Muscle of leg (tissue), 11 donors: ENCODE data around the gene ST13. TPM values are rescaled to one million over a fixed set of nuclear protein-coding genes. Genes with fewer than 3 reads are reported as not detected.
A peak's percentile ranks its signal among the peaks of the same experiment; 100 is the strongest.
"Not testable (repeated sequence)": the region's sequence is repeated elsewhere in the genome, so short reads cannot be mapped to it uniquely, and the experiment has no call there.

ENCODE experiments used
- DNase-seq: peaks from one replicate; pipeline ENCODE4 v3.0.0; 2013
- H3K27ac ChIP-seq: one replicate; pipeline ENCODE4 v1.5.1; 2013; ENCODE audit warnings: mild to moderate bottlenecking, low read length, control low read depth
- H3K27me3 ChIP-seq: one replicate; pipeline ENCODE4 v1.6.1; 2013; ENCODE audit warnings: low read length; ENCODE audit not compliant: control insufficient read depth, insufficient read depth
- H3K36me3 ChIP-seq: one replicate; pipeline ENCODE4 v1.6.1; 2013; ENCODE audit warnings: low read length; ENCODE audit not compliant: control insufficient read depth, insufficient read depth
- H3K4me1 ChIP-seq: one replicate; pipeline ENCODE4 v1.6.1; 2013; ENCODE audit warnings: low read length; ENCODE audit not compliant: control insufficient read depth, insufficient read depth
- H3K4me3 ChIP-seq: one replicate; pipeline ENCODE4 v1.5.1; 2013; ENCODE audit warnings: low read length, control low read depth
- H3K9me3 ChIP-seq: replicated peaks from 2 replicates; pipeline ENCODE4 v1.6.1; 2013; ENCODE audit warnings: low read depth, low read length; ENCODE audit not compliant: control insufficient read depth
- WGBS: methylation state at CpG from one replicate; pipeline ENCODE4 v1.1.5; 2013; ENCODE audit warnings: missing lambda C conversion rate; ENCODE audit not compliant: insufficient coverage; 5-methylcytosine and 5-hydroxymethylcytosine counted together
- polyA plus RNA-seq, 8 donors: library from polyadenylated mRNA; unstranded; fragments of 120-200 nt; gene quantifications; one replicate each; pipeline versions ENCODE4 v1.2.1 to v1.2.3, GENCODE V29; 2013; ENCODE audit warnings: inconsistent platforms in 1 of 8, low replicate concordance in 1 of 8; ENCODE audit not compliant: insufficient read length in 8 of 8, insufficient read depth in 1 of 8
- total RNA-seq: library from RNA; stranded (reverse); fragments of 120-200 nt; gene quantifications from one replicate; pipeline ENCODE4 v1.2.4, GENCODE V29; 2013

ST13 gene
- total and polyA plus RNA-seq, 9 donors, result 347 to 484 (median 433) TPM

DNA sequence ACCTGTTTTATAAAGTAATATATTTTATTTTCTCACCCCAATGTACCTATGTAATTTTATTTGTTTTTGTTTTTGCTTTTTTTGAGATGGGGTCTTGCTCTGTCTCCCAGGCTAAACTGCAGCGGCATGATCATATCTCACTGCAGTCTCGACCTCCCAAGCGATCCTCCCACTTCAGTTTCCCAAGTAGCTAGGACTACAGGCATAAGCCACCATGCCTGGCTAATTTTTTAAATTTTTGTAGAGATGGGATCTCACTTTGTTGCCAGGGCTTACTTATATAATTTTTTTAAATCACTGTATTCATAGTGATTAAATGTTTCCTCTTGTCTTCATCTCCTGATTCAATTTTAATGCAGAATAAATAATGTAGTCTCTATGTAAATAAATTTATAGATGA lies 18.7 kb upstream of the ST13 start:
- no peak overlapping the region for H3K4me3 ChIP-seq
- H3K27me3 ChIP-seq, result no peaks in the 10 kb centered on the region
- no peaks in the 10 kb centered on the region for H3K9me3 ChIP-seq
- no peak overlapping the region for H3K27ac ChIP-seq
- no peaks in the 10 kb centered on the region for H3K4me1 ChIP-seq
- H3K36me3 ChIP-seq, result peaks cover 18% of the 10 kb centered on the region
- WGBS, result no CpG with 5 or more reads among the region's 3 CpGs
- DNase-seq, result no peak

DNA sequence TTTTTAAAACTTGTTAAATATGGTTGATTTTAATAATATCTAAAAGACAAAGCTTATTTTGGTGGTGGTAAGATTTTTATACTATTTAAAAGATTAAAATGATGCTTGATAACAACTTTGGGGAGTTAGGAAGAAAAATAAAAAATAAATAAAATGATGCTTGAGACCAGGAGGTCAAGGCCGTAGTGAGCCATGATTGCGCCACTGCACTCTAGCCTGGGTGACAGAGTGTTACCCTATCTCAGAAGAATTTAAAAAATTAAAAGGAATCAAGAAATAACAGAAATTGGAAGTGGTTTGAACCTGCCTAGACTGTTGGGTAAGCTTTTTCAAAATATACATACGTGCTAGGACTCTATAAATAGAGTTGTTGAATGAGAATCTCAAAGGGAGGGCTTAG lies 17.6 kb upstream of the ST13 start:
- Histone ChIP-seq H3K4me1 (no peaks in the 10 kb centered on the region), H3K36me3 (peaks cover 17% of the 10 kb centered on the region), H3K27me3 (no peaks in the 10 kb centered on the region), H3K4me3 (no peak overlapping the region), H3K27ac (no peak overlapping the region), H3K9me3 (no peaks in the 10 kb centered on the region)
- DNase-seq, result no peak
- WGBS, result 100% methylated on average over 2 of the region's 3 CpGs

DNA sequence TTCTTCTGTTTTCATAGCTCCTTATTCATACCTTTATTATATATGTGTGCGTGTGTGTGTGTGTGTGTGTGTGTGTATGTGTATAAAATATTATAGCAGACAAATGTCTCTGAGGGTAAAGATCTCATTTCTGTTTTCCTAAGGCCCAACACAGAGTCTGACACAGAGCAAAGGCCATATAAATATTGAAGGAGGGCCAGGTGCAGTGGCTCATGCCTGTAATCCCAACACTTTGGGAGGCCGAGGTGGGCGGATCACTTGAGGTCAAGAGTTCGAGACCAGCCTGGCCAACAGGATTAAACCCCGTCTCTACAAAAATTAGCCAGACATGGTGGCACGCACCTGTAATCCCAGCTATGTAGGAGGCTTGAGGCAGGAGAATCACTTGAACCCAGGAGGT lies 11.9 kb upstream of the ST13 start:
- not testable (repeated sequence) for DNase-seq, H3K4me1 ChIP-seq, H3K4me3 ChIP-seq, H3K9me3 ChIP-seq, H3K27me3 ChIP-seq, H3K27ac ChIP-seq
- WGBS, result 100% methylated on average over 4 of the region's 6 CpGs
- peaks cover 14% of the 10 kb centered on the region for H3K36me3 ChIP-seq

DNA sequence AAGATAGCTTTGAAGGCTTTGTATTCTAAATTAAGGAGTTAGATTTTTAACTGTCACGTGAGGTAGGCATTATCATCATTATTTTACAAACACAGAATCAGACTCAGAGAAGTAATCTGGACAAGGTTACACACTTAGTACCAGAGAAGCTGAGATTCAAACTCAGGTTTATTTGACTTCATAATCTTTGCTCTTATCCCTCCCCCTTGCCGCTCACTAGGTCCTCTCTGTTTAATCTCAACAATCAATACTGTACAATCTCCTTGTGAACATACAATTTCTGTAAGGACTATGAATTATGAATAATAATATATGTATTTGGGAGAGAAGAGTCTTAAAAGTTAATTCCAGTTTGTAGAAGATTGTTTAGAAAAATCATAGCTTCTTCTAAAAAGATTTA lies 10.7 kb upstream of the ST13 start:
- Histone ChIP-seq H3K27me3 (no peaks in the 10 kb centered on the region), H3K27ac (no peak overlapping the region), H3K36me3 (peaks cover 16% of the 10 kb centered on the region), H3K4me1 (no peaks in the 10 kb centered on the region), H3K4me3 (no peak overlapping the region), H3K9me3 (no peaks in the 10 kb centered on the region)
- no CpG with 5 or more reads among the region's 2 CpGs for WGBS
- no peak for DNase-seq

DNA sequence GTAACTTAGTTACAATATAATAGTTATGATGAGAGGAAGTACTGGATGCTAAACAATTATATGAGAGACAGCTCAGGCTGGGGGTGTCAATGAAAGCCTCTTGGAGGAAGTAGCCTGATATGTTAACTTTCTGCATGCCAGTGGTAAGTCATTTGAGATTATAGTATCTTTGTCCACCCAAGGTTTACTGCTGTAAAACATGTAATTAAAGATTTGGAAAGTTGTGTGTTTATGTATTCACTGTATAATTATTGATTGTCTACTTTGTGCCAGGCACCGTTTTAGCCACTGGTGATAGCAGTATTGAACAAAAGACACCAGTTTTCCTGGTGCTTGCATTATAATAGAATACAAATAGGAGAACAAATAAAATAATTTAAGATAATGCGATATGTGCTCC lies 6.1 kb upstream of the ST13 start:
- no peaks in the 10 kb centered on the region for H3K9me3 ChIP-seq
- no peaks in the 10 kb centered on the region for H3K27me3 ChIP-seq
- no peak overlapping the region for H3K27ac ChIP-seq
- no peak overlapping the region for H3K4me3 ChIP-seq
- DNase-seq, result no peak
- 100% methylated on average over 1 of the region's 2 CpGs for whole genome bisulfite sequencing
- H3K4me1 ChIP-seq, result peaks cover 5% of the 10 kb centered on the region
- peaks cover 9% of the 10 kb centered on the region for H3K36me3 ChIP-seq

DNA sequence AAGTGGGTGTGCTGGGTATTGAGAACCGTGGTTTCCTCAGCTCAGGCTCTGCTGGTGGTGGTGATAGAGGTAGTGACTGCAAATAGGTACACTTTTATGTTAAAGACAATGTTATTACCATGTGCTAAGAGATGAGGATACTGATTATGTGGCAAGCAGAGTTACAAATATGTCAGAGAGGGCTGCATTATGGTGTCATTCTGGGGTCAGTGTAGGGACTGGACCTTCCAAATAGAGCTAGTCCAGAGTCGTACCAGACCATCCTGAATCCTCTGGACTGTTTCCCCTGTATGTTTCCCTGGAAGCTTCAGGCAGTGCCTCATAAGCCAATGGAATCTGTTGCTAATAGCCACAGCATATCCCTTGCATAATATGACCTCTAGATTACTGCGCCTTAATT lies 5.6 kb upstream of the ST13 start, which contains the start of gene DNAJB7:
TSS of gene DNAJB7 (minus strand) at position 101 of the 400 bp plus-strand sequence. CDS start 119 bp downstream, outside the sequence.
- Histone ChIP-seq H3K4me1 (peaks cover 5% of the 10 kb centered on the region), H3K9me3 (no peaks in the 10 kb centered on the region), H3K36me3 (peaks cover 9% of the 10 kb centered on the region), H3K27me3 (no peaks in the 10 kb centered on the region), H3K4me3 (no peak within 1 kb of the TSS), H3K27ac (no peak within 1 kb of the TSS)
- WGBS, result 93% methylated on average over 2 of the region's 3 CpGs
- DNase-seq, result no peak

DNA sequence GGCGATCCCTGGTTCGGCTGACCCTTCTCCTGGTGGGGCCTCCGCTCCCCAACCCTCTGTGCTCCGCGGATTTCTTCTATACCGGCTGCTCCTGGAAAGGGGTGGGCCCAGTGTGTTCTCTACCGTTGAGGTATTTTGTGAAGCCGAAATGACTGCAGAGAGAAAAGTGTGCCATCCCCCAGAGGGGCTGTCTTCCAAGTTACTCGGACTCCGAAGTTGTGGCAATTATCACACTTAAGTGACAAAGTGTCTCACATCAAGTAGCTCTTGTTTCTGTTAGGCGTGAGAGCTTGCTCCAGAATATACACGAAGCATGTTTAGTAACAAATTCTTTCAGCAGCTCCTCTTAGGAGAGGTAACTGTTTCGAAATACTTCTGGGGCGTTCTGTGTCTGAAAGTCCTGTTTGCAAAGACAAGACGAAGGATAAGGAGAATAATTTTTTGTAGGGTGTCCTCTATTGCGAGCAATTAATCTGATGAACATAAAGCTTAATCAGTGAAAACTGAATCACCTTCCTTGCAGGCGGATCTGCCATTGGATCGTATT lies 943 bp upstream of the ST13 start:
- H3K9me3 ChIP-seq, result no peaks in the 10 kb centered on the region
- 0% methylated on average over 2 of the region's 18 CpGs for WGBS
- no peaks in the 10 kb centered on the region for H3K27me3 ChIP-seq
- peaks cover 14% of the 10 kb centered on the region for H3K4me1 ChIP-seq
- DNase-seq, result no peak
- peak overlapping the region; percentile 79 for H3K4me3 ChIP-seq
- peaks cover 7% of the 10 kb centered on the region for H3K36me3 ChIP-seq
- peak overlapping the region; percentile 99 for H3K27ac ChIP-seq

DNA sequence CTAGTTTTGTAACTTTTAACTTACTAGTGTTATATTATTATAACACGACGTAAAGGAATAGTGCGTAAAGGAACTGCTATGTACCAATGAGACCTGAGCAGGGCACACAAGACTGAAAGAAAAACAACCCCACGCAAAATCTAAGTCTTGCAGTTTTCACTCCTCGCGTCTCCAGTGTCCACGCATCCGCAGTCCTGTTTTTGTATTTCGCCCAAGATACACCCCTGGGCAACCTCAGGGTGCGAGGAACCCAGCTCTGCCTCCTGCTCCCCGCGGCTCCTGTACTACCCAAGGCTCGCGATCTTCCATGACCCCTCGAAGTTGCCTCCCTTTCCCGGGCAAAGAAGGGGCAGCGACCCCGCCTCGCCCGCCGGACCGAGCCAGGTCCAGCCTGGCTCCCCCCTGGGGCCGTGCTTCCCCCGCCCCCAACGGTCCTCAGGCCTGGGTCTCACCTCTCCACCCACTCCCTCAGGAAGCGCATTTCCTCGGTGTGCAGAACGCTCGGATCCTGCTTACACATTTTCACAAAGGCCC lies 393 bp downstream of the ST13 start:
- DNase-seq, result peak; percentile 54

DNA sequence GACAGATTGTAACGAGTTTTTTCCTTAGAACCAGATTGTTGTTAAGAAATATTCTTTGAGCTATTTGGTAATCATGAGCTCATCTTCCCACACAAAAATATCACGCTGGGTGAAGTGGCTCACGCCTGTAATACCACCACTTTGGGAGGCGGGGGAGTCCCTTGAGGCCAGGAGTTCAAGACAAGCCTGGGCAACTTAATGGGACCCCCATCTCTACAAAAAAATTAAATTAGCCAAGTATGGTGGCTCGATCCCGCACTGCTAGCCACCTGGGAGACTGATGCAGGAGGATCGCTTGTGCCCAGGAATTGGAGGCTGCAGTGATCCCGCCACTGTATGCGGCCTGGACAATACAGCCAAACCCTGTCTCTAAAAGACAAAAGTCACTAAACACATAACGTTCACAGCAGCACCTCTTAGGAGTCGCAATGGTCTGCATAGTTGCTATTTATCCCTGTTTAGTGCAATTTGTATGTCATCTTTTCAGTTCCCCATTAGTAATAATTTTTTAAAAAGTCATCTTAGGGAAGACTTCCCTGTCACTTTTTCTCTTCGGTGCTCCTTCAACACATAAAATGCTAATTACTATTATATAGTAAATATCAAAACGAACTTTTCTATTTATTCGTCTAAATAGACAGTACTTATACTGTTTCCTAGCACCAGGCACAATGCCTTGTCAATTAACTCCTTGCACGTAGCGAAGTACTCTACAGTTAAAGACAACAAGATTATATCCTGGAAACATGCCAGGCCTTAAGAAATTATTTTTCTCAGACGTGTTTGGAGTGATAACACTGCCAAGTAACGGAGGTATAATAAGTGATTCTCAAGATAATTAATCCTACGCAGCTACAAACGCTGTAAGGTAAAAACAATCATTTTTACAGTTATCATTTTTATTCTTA lies 1.1 kb downstream of the ST13 start:
- Histone ChIP-seq H3K9me3 (no peaks in the 10 kb centered on the region), H3K4me1 (peaks cover 14% of the 10 kb centered on the region), H3K27ac (peak overlapping the region; percentile 99), H3K4me3 (peak overlapping the region; percentile 79), H3K36me3 (no peaks in the 10 kb centered on the region), H3K27me3 (no peaks in the 10 kb centered on the region)
- peak; percentile 32 for DNase-seq
- 63% methylated on average over 7 of the region's 20 CpGs for WGBS

More for the DNA sequence above, 393 bp downstream of the ST13 start:
- H3K36me3 ChIP-seq, result no peaks in the 10 kb centered on the region
- H3K27me3 ChIP-seq, result no peaks in the 10 kb centered on the region
- H3K4me1 ChIP-seq, result peaks cover 14% of the 10 kb centered on the region
- 0% methylated on average over 22 of the region's 29 CpGs for WGBS
- no peaks in the 10 kb centered on the region for H3K9me3 ChIP-seq
- H3K4me3 ChIP-seq, result peak overlapping the region; percentile 79
- peak overlapping the region; percentile 99 for H3K27ac ChIP-seq

DNA sequence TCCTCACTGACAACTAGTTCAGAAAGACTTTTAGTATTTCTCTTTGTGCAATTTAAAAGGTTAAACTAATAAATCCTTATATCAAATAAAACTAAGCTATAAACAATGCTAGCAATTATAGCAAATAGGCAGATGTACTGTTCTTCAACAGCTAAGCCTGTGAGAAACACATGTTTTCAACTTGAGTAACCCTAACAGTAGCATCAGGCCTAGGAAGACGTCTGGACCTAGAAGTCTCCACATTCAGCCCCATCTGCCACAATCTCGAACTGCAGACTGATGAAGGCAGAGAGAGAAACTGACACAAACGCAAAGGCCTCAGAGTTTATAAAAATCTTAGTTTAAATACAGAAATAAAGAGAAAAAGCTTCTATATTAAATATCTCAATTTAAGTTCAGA lies 2.5 kb downstream of the ST13 start:
- no peak for DNase-seq
- Histone ChIP-seq H3K27me3 (no peaks in the 10 kb centered on the region), H3K4me1 (peaks cover 14% of the 10 kb centered on the region), H3K4me3 (no peak overlapping the region), H3K27ac (no peak overlapping the region), H3K36me3 (peaks cover 7% of the 10 kb centered on the region), H3K9me3 (no peaks in the 10 kb centered on the region)
- WGBS, result no CpG with 5 or more reads among the region's 3 CpGs
